Glomerular endothelial cell (primary cell): ENCODE results near the gene ELOB. TPM values are rescaled to one million over a fixed set of nuclear protein-coding genes. Genes with fewer than 3 reads are reported as not detected.

Experiments
- DNase-seq: peaks from one replicate; pipeline ENCODE4 v3.0.0-alpha.2; 2011; ENCODE audit warnings: low read depth, low spot score; ENCODE audit errors: extremely low read depth
- total RNA-seq: library from RNA; depleted of rRNA; stranded (reverse); fragments of >200 nt; gene quantifications from 2 replicates; pipeline ENCODE4 v1.2.3, GENCODE V29; 2015

Gene ELOB
- 231 and 338 TPM in 2 replicates for total RNA-seq

- no peak for DNase-seq
These were observed at the start of gene ELOB for GRCh38 chr16:2777231-2777902. Gene ELOB, minus strand, starts transcription at chr16:2777280. Its CDS starts 41 bp downstream, at chr16:2777239.

GRCh38 chr16:2825906-2826305 is 48.8 kb upstream of the ELOB start:
- DNase-seq: no peak

GRCh38 chr16:2825049-2825742 is 48.1 kb upstream of the ELOB start:
- no peak for DNase-seq

- no peak for DNase-seq
These were observed 47.5 kb upstream of the ELOB start for GRCh38 chr16:2824626-2825025.

GRCh38 chr16:2822496-2822895 is 45.4 kb upstream of the ELOB start:
- no peak for DNase-seq

GRCh38 chr16:2822158-2822495 is 45.0 kb upstream of the ELOB start:
- no peak for DNase-seq

GRCh38 chr16:2821487-2822157 is 44.5 kb upstream of the ELOB start:
- no peak for DNase-seq

- DNase-seq: no peak
These were observed 43.9 kb upstream of the ELOB start for GRCh38 chr16:2820836-2821486.

- DNase-seq: no peak
These were observed 43.1 kb upstream of the ELOB start for GRCh38 chr16:2819939-2820835.

GRCh38 chr16:2819179-2819938 is 42.3 kb upstream of the ELOB start:
- DNase-seq: no peak

GRCh38 chr16:2818272-2818876 is 41.3 kb upstream of the ELOB start:
- no peak for DNase-seq

- no peak for DNase-seq
These were observed 40.5 kb upstream of the ELOB start for GRCh38 chr16:2817340-2818271.

- no peak for DNase-seq
These were observed 39.8 kb upstream of the ELOB start, which contains the start of gene PRSS21 for GRCh38 chr16:2816751-2817339. Gene PRSS21, plus strand, starts transcription at chr16:2817237. Its CDS starts 32 bp downstream, at chr16:2817269.

GRCh38 chr16:2815299-2815771 is 38.3 kb upstream of the ELOB start:
- no peak for DNase-seq

GRCh38 chr16:2814551-2815298 is 37.6 kb upstream of the ELOB start:
- no peak for DNase-seq

GRCh38 chr16:2813771-2814221 is 36.7 kb upstream of the ELOB start:
- DNase-seq: no peak
